ENCODE results near the gene LRRN4CL.
A peak's percentile ranks its signal among the peaks of the same experiment; 100 is the strongest.

Gene LRRN4CL

GRCh38 chr11:62666259-62666926 is 22.9 kb downstream of the LRRN4CL start:
- no peak for DNase-seq (ENCODE audit: low read depth)
- H3K4me3 ChIP-seq (replicated peaks; ENCODE audit: low read depth, low read length): peak overlapping the region; percentile 75
- no peak for TF ChIP-seq CTCF (IDR thresholded peaks at IDR 0.05; ENCODE audit: low read length, missing control alignments)

GRCh38 chr11:62665599-62666258 is 23.6 kb downstream of the LRRN4CL start:
- TF ChIP-seq CTCF (IDR thresholded peaks at IDR 0.05; ENCODE audit: low read length, missing control alignments): no peak
- H3K4me3 ChIP-seq (replicated peaks; ENCODE audit: low read depth, low read length): peak overlapping the region; percentile 75
- DNase-seq (ENCODE audit: low read depth): peak; percentile 78

- TF ChIP-seq CTCF (IDR thresholded peaks at IDR 0.05; ENCODE audit: low read length, missing control alignments): no peak
- peak; percentile 94 for DNase-seq (ENCODE audit: low read depth)
- peak within 1 kb of the TSS; percentile 75 for H3K4me3 ChIP-seq (replicated peaks; ENCODE audit: low read depth, low read length)
These were observed 24.2 kb downstream of the LRRN4CL start, which contains the start of the genes C11orf98 and CSKMT for GRCh38 chr11:62665075-62665598. Gene C11orf98, minus strand, starts transcription at chr11:62665210. Its CDS starts 41 bp downstream, at chr11:62665169. Gene CSKMT, plus strand, starts transcription at chr11:62665312. Its CDS starts 568 bp downstream, at chr11:62665880.

GRCh38 chr11:62664405-62665074 is 24.8 kb downstream of the LRRN4CL start:
- no peak for TF ChIP-seq CTCF (IDR thresholded peaks at IDR 0.05; ENCODE audit: low read length, missing control alignments)
- H3K4me3 ChIP-seq (replicated peaks; ENCODE audit: low read depth, low read length): peak overlapping the region; percentile 75
- peak; percentile 48 for DNase-seq (ENCODE audit: low read depth)

GRCh38 chr11:62656796-62657429 is 32.4 kb downstream of the LRRN4CL start:
- no peak for TF ChIP-seq CTCF (IDR thresholded peaks at IDR 0.05; ENCODE audit: low read length, missing control alignments)
- peak; percentile 18 for DNase-seq (ENCODE audit: low read depth)
- no peak overlapping the region for H3K4me3 ChIP-seq (replicated peaks; ENCODE audit: low read depth, low read length)

GRCh38 chr11:62654297-62654696 is 35.0 kb downstream of the LRRN4CL start:
- no peak for DNase-seq (ENCODE audit: low read depth)
- TF ChIP-seq CTCF (IDR thresholded peaks at IDR 0.05; ENCODE audit: low read length, missing control alignments): no peak
- no peak overlapping the region for H3K4me3 ChIP-seq (replicated peaks; ENCODE audit: low read depth, low read length)
